Hematopoietic multipotent progenitor cell (in vitro differentiated cells): Measurements from ENCODE around the gene HOXC5. TPM values are rescaled to one million over a fixed set of nuclear protein-coding genes. Genes with fewer than 3 reads are reported as not detected.

Source experiments
- DNase-seq, 3 donors: peaks; one replicate each; pipeline ENCODE4 v3.0.0-alpha.2; 2011 to 2015; ENCODE audit warnings: low read depth in 2 of 3, low spot score in 2 of 3
- total RNA-seq: library from RNA; depleted of rRNA; stranded (reverse); fragments of >200 nt; gene quantifications from one replicate; pipeline ENCODE4 v1.2.3, GENCODE V29; 2012

The HOXC5 gene
- total RNA-seq, 1 donor, result not detected

GRCh38 chr12:54045401-54045800, 12.6 kb downstream of the HOXC5 start:
- no peak for DNase-seq

GRCh38 chr12:54045868-54046521, 13.1 kb downstream of the HOXC5 start:
- no peak for DNase-seq

GRCh38 chr12:54046809-54047159, 13.9 kb downstream of the HOXC5 start:
- no peak for DNase-seq

GRCh38 chr12:54047160-54047963, 14.5 kb downstream of the HOXC5 start:
- DNase-seq, result no peak

GRCh38 chr12:54047964-54048303, 15.1 kb downstream of the HOXC5 start:
- DNase-seq, result no peak

- no peak for DNase-seq
Measured at GRCh38 chr12:54048406-54049093, 15.7 kb downstream of the HOXC5 start.

- DNase-seq, result no peak
Measured at GRCh38 chr12:54049108-54049507, 16.3 kb downstream of the HOXC5 start.

- DNase-seq, result no peak
Measured at GRCh38 chr12:54050482-54050810, 17.6 kb downstream of the HOXC5 start.

- DNase-seq, result no peak
Measured at GRCh38 chr12:54051026-54051842, 18.4 kb downstream of the HOXC5 start.

GRCh38 chr12:54051874-54052437, 19.1 kb downstream of the HOXC5 start:
- DNase-seq, result no peak

- no peak for DNase-seq
Measured at GRCh38 chr12:54052438-54053002, 19.7 kb downstream of the HOXC5 start.

GRCh38 chr12:54053003-54053750, 20.3 kb downstream of the HOXC5 start:
- no peak for DNase-seq

- DNase-seq, result no peak
Measured at GRCh38 chr12:54053751-54054741, 21.2 kb downstream of the HOXC5 start, which contains the start of gene HOXC4. HOXC4 (plus strand) TSS chr12:54053835; CDS start chr12:54053923, 88 bp downstream.

GRCh38 chr12:54054742-54055194, 21.9 kb downstream of the HOXC5 start:
- DNase-seq, result no peak

GRCh38 chr12:54055552-54055951, 22.7 kb downstream of the HOXC5 start:
- DNase-seq, result no peak

- DNase-seq, result no peak
Measured at GRCh38 chr12:54056110-54056509, 23.3 kb downstream of the HOXC5 start.

- no peak for DNase-seq
Measured at GRCh38 chr12:54058128-54058768, 25.4 kb downstream of the HOXC5 start.

- DNase-seq, result no peak
Measured at GRCh38 chr12:54059668-54060067, 26.8 kb downstream of the HOXC5 start.
